OCI-LY3 (cell line): ENCODE measurements around the gene MAD1L1.

Experiments
- EZH2phosphoT487 ChIP-seq: fragments of 200-600 bp; shearing (Covaris generic); IDR thresholded peaks from 2 replicates; pipeline ENCODE4 v1.6.1; 2018; ENCODE audit warnings: antibody characterized with exemption, mixed run types, low read depth
- TF ChIP-seq, protein P1 (sequence below): fragments of 200-600, 300-600 bp; sonication (generic); IDR thresholded peaks from 2 replicates; pipeline ENCODE4 v1.5.1; 2014; ENCODE audit warnings: antibody characterized with exemption, low read length, low read depth

DNA sequence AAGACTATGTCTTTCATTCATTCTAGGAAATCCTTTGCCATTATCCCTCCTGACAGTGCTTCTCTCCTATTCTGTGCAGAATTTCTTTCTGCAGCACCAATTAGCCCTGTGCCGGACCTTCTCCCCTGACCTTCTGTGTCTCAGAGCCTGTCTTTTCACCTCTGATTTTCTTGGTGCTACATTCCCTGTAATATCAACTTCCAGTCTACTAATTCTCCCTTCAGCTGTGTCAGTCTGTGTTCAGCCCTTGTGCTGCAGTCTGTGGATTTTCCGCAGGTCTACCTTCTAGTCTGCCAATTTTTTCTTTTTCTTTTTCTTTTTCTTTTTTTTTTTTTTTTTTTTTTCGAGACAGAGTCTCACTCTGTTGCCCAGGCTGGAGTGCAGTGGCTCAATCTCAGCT lies 446.9 kb downstream of the MAD1L1 start:
- TF ChIP-seq, protein P1, sequence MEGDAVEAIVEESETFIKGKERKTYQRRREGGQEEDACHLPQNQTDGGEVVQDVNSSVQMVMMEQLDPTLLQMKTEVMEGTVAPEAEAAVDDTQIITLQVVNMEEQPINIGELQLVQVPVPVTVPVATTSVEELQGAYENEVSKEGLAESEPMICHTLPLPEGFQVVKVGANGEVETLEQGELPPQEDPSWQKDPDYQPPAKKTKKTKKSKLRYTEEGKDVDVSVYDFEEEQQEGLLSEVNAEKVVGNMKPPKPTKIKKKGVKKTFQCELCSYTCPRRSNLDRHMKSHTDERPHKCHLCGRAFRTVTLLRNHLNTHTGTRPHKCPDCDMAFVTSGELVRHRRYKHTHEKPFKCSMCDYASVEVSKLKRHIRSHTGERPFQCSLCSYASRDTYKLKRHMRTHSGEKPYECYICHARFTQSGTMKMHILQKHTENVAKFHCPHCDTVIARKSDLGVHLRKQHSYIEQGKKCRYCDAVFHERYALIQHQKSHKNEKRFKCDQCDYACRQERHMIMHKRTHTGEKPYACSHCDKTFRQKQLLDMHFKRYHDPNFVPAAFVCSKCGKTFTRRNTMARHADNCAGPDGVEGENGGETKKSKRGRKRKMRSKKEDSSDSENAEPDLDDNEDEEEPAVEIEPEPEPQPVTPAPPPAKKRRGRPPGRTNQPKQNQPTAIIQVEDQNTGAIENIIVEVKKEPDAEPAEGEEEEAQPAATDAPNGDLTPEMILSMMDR, result no peak
- TF ChIP-seq EZH2phosphoT487, result no peak
